Right lobe of liver (tissue), 6 donors: ENCODE data around the gene DIAPH1. TPM values are rescaled to one million over a fixed set of nuclear protein-coding genes. Genes with fewer than 3 reads are reported as not detected.
A peak's percentile ranks its signal among the peaks of the same experiment; 100 is the strongest.

ENCODE experiments used
- ATAC-seq, 4 donors: fragments of 200-7000 bp; cut with Tn5 transposase; one replicate each; pipeline ENCODE4 v1.9.1; 2020; ENCODE audit warnings: mild to moderate bottlenecking in 4 of 4, moderate library complexity in 4 of 4
- DNase-seq, 3 donors: peaks; one replicate each; pipeline ENCODE4 v3.0.0-alpha.2; 2020
- H3K27ac ChIP-seq, 3 donors: fragments of 200-600 bp; one replicate each; pipeline ENCODE4 v1.8.0; 2022
- H3K27me3 ChIP-seq, 2 donors: fragments of 200-600 bp; one replicate each; pipeline ENCODE4 v1.8.0; 2022
- H3K36me3 ChIP-seq, 4 donors: fragments of 200-600 bp; sonication (generic) in 1 of 4; one replicate each; pipeline versions ENCODE4 v1.5.1 to v1.8.0; 2017 to 2022; ENCODE audit warnings: control low read depth in 1 of 4
- H3K4me1 ChIP-seq, 4 donors: fragments of 200-600 bp; sonication (generic) in 1 of 4; one replicate each; pipeline versions ENCODE4 v1.5.1 to v1.8.0; 2017 to 2022; ENCODE audit warnings: control low read depth in 1 of 4
- H3K4me3 ChIP-seq, 3 donors: fragments of 200-600 bp; one replicate each; pipeline ENCODE4 v1.8.0; 2022
- H3K9me3 ChIP-seq, 4 donors: fragments of 200-600 bp; sonication (generic) in 1 of 4; one replicate each; pipeline versions ENCODE4 v1.5.1 to v1.8.0; 2017 to 2022; ENCODE audit warnings: control low read depth in 1 of 4
- POLR2A ChIP-seq: fragments of 450-650 bp; IDR thresholded peaks from one replicate; pipeline ENCODE4 v1.6.1; 2017; ENCODE audit warnings: antibody characterized with exemption, mild to moderate bottlenecking
- WGBS: methylation state at CpG from one replicate; pipeline ENCODE4 v1.1.6; 2018; ENCODE audit warnings: low coverage, low lambda C conversion rate; ENCODE audit not compliant: insufficient coverage; ENCODE audit errors: missing lambda C conversion rate; 5-methylcytosine and 5-hydroxymethylcytosine counted together
- intact Hi-C, 2 donors: fragments of 100-400 bp; cut with DNase I; formaldehyde crosslinking; loops; one replicate each; pipeline versions ENCODE4 v1.11.2 to v1.14.1; 2022
- total RNA-seq, 6 experiments: library from RNA; depleted of rRNA in 2 of 6; stranded (reverse); fragments of >200 nt in 2 of 6; fragmentation: NEBNext Ultra II Directional in 3 of 6; extraction: Animal tissue kit (Norgen Biotek cat#: 25700) in 3 of 6; gene quantifications; one replicate each; pipeline versions ENCODE4 v1.1.0 to v1.2.4, GENCODE V29; 2016 to 2023
- TF ChIP-seq, protein P1 (sequence below), 4 donors: fragments of 200-600 bp in 3 of 4; fragments of 450-650 bp in 1 of 4; IDR thresholded peaks; one replicate each; pipeline versions ENCODE4 v1.5.1 to v1.8.0; 2016 to 2022; ENCODE audit warnings: antibody characterized with exemption in 4 of 4, mild to moderate bottlenecking in 2 of 4
- donor health status: DM: no; HTN: yes; CAD: no.
- donor health status: DM: no; HTN: no; CAD: no.
- donor health status: DM: no; HTN: no; CAD: no.
- donor health status: DM: no; HTN: yes; CAD: no.
- donor health status: DM: no; HTN: yes; CAD: no.

The DIAPH1 gene
- total RNA-seq, 6 experiments from 2014 or later = 93.7 to 114 (median 107) TPM

DNA sequence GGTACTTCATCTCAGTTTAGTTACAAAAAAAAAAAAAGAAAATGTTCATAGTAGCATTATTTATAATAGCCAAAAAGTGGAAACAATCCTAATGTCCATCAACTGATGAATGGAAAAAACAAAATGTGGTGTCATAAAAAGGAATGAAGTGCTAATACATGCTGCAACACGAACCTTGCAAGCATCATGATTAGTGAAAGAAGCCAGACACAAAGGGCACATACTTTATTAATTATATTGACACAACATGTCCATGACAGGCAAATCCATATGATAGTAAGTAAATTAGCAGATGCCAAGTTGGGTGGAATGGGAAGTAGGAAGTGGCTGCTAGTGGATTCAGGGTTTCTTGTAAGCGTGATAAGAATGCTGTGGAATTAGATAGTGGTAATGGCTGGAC, 75.7 kb downstream of the DIAPH1 start:
- ATAC-seq = no peak
- H3K36me3 ChIP-seq = peaks cover 0 to 8% (median 2%) of the 10 kb centered on the region in 4 donors
- no peaks in the 10 kb centered on the region for H3K27me3 ChIP-seq
- TF ChIP-seq POLR2A = no peak
- TF ChIP-seq, protein P1, sequence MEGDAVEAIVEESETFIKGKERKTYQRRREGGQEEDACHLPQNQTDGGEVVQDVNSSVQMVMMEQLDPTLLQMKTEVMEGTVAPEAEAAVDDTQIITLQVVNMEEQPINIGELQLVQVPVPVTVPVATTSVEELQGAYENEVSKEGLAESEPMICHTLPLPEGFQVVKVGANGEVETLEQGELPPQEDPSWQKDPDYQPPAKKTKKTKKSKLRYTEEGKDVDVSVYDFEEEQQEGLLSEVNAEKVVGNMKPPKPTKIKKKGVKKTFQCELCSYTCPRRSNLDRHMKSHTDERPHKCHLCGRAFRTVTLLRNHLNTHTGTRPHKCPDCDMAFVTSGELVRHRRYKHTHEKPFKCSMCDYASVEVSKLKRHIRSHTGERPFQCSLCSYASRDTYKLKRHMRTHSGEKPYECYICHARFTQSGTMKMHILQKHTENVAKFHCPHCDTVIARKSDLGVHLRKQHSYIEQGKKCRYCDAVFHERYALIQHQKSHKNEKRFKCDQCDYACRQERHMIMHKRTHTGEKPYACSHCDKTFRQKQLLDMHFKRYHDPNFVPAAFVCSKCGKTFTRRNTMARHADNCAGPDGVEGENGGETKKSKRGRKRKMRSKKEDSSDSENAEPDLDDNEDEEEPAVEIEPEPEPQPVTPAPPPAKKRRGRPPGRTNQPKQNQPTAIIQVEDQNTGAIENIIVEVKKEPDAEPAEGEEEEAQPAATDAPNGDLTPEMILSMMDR (IDR thresholded peaks at IDR 0.05) = no peak
- no peak overlapping the region for H3K27ac ChIP-seq
- intact Hi-C loops = no loop called here
- peaks cover 0 to 4% (median 0%) of the 10 kb centered on the region in 4 donors for H3K9me3 ChIP-seq
- no peak overlapping the region for H3K4me3 ChIP-seq
- 85% methylated on average over 2 of the region's 2 CpGs for WGBS
- no peaks in the 10 kb centered on the region for H3K4me1 ChIP-seq
- DNase-seq = no peak

DNA sequence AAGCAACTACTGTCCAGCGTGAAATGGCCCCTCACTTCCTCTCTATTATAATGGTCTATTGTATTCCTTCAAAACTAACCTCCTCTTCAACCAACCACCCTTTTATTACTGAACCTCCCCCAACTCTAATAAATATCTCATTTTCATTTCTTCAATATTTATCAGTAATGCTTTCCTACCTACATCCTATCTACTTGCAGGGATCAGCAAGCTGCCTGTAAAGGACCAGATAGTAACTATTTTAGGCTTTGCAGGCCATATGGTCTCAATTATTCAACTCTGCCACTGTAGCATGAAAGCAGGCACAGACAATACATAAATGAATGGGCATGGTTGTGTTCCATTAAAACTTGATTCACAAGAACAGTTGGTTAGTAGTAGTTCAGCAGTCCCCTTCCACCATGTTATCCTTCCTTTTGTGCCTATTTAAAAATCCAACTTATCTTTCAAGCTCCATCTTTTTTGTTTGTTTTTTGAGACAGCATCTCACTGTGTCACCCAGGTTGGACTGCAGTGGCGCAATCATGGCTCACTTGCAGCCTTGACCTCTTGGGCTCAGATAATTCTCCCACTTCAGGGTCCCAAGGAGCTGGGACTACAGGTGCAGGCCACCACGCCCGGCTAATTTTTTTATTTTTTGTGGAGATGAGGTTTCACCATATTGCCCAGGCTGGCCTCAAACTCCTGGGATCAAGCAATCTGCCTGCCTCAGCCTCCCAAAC, 84.1 kb downstream of the DIAPH1 start:
- peak in 1 of 4 donors; percentile 29 for ATAC-seq
- no peak overlapping the region for H3K4me3 ChIP-seq
- H3K9me3 ChIP-seq = no peaks in the 10 kb centered on the region
- H3K27ac ChIP-seq = no peak overlapping the region
- H3K36me3 ChIP-seq = peaks cover 0 to 22% (median 14%) of the 10 kb centered on the region in 4 donors
- 93% methylated on average over 4 of the region's 4 CpGs for WGBS
- intact Hi-C loops = no loop called here
- peaks cover 0 to 9% (median 0%) of the 10 kb centered on the region in 4 donors for H3K4me1 ChIP-seq
- DNase-seq = no peak
- TF ChIP-seq, protein P1 (IDR thresholded peaks at IDR 0.05) = no peak
- no peak for TF ChIP-seq POLR2A
- H3K27me3 ChIP-seq = no peaks in the 10 kb centered on the region

DNA sequence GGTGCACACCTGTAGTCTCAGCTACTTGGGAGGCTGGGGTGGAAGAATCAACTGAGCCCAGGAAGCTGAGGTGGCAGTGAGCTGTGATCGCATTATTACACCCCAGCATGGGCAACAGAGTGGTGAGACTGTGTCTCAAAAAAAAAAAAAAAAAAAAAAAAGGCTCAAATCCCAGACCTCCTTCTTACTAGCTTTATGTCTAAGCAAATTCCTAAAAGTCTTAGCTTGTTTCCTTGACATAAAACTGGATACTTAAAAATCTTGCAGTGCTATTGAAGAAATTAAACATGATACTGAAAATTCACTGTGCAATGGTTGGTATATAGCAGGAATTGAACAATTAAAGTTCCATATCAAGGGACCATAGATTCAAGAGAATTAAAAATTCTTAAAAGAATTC, 84.9 kb downstream of the DIAPH1 start:
- WGBS = no CpG with 5 or more reads among the region's 1 CpG
- Histone ChIP-seq H3K4me3 (no peak overlapping the region), H3K27me3 (no peaks in the 10 kb centered on the region), H3K4me1 (peaks cover 0 to 16% (median 3%) of the 10 kb centered on the region in 4 donors), H3K27ac (no peak overlapping the region), H3K9me3 (no peaks in the 10 kb centered on the region), H3K36me3 (peaks cover 0 to 22% (median 14%) of the 10 kb centered on the region in 4 donors)
- no peak for TF ChIP-seq POLR2A
- TF ChIP-seq, protein P1 (IDR thresholded peaks at IDR 0.05) = no peak
- intact Hi-C loops = no loop called here
- no peak for ATAC-seq
- DNase-seq = no peak

DNA sequence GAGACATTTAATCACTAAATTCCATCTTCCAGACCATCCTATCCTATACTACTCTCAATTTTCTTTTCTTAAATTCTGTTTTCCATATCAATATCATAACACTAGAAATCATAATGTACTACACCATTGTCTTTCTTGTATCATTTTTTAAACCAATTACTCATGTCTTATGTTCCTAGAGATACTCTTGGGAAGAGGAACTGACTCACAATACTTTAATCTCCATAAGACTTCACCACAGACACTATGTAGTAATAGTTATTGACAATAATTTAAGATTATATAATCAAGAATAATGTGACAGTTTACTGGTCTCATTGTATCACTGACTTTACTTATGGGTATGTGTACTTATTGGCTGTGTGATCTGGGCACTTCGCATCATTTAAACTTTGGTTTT, 86.1 kb downstream of the DIAPH1 start:
- peaks cover 0 to 26% (median 6%) of the 10 kb centered on the region in 4 donors for H3K4me1 ChIP-seq
- no peak overlapping the region for H3K4me3 ChIP-seq
- DNase-seq (no peak), ATAC-seq (no peak)
- no peaks in the 10 kb centered on the region for H3K27me3 ChIP-seq
- H3K27ac ChIP-seq = no peak overlapping the region
- 92% methylated on average over 1 of the region's 1 CpG for WGBS
- H3K36me3 ChIP-seq = peaks cover 0 to 28% (median 17%) of the 10 kb centered on the region in 4 donors
- intact Hi-C loops = no loop called here
- no peaks in the 10 kb centered on the region for H3K9me3 ChIP-seq
- TF ChIP-seq, protein P1 (IDR thresholded peaks at IDR 0.05) = no peak
- no peak for TF ChIP-seq POLR2A
